CD4-positive, alpha-beta T cell treated with Interleukin-21 for 1 hour (primary cell): ENCODE data around the gene ITFG1.

ENCODE experiments used
- DNase-seq: peaks from one replicate; pipeline ENCODE4 v3.0.0-alpha.2; 2020

ITFG1 gene

GRCh38 chr16:47317465-47318240 lies 143.2 kb downstream of the ITFG1 start:
- no peak for DNase-seq

- no peak for DNase-seq
Observed at GRCh38 chr16:47316442-47317015, 144.3 kb downstream of the ITFG1 start.

DNA sequence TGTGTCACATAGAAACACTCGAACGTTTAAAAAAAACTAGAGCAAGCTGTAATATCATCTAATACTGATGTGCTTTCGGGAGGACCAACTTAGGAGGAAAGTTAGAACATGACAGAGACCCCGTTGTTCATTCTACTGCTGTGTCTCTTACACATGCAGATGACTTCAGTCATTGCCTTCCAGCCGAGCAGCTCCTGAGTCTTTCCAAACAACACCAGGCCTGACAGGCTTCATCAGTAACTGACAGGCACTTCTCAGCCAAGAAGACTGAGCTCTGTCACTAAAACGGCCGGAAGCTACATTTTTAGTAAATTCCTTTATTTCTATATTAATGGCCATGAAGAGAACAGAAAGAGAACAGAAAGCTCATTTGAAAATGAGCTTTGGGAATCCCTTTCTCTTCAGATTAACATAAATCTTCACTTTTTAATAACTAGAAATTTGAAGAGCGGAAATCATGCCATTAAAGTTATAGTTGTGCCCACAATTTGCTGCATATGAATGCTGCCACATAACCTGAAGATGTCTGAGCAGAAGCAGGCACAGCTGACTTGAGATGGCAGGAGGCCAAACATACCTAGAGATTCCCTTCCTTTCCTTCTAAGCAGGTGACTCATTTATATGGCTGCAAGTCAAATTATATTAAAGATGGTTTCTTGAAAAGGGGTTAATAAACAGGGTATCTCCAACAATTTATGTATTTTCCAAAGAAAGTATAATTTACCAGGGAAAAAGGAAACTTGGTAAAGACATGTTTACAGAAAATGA lies 148.9 kb downstream of the ITFG1 start:
- no peak for DNase-seq

GRCh38 chr16:47310792-47311211 lies 150.1 kb downstream of the ITFG1 start:
- DNase-seq = no peak

DNA sequence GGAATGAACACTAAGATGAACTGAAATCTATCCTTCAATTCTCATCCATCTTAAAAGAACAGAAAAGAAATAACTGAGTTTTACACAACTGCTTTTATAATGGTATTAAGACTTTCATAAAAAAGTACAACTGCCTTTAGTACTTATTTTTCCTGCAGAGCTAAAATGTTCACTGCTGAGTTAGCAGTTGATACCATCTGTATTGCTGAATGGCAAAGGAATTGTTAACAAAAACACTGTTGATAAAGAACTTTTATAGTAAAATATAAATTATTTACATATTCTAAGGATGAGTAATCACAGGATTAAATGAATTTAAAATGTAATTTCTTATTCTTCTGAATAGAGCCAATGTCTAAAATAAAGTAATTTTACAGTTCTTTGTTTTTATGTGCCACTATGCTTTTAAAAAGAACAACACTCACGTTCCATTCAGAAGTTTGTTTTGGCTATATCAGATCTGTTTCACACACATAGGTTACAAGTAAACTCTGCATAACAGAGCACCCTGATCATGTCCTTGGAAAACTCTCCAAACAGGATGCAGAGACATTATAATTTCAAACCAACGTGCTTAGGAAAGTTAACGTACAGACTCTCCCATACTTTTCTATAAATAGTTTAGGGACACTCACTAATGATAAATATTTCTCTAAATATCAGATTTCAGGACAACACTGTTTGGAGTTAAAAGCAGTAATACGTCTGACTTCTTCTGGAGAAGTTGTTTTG lies 151.1 kb downstream of the ITFG1 start:
- no peak for DNase-seq

GRCh38 chr16:47308601-47309000 lies 152.3 kb downstream of the ITFG1 start:
- no peak for DNase-seq

DNA sequence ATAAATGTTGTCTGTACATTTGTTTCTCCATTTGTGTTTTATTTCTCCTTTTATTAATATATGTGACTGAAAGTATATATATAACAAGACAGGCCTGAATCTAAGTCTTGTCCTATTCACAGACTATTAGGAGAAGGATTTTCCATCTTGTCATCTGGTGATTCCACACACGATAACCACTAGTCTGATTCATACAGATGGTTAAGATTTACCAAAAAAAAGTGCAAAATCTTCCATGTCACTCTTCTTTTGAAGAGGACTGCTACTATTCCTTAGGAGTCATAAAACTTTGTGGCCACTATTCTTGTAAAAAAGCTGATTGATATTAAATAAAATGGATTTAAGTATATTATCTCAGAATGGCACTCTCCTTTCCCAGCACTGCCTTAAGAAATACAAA lies 156.3 kb downstream of the ITFG1 start:
- no peak for DNase-seq

DNA sequence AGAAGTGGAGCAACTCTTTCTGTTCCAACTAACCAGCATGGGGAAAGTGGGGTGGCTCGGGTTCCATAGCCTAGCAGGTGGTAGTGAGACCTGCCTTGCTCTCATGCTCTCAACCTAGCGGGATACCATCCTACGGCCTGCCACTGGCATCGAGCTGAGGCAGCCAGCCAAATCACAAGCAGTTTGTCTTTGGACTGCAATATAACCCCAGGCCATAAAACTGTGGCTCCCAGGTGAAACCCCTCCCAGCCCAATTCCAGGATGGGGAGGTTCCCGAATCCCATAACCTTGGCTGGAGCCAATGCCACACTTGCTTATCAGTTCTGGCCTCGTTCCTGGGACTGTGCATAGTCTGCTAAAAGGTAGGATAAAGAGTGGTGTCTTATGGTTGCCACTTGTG lies 161.3 kb downstream of the ITFG1 start:
- DNase-seq = no peak

GRCh38 chr16:47284999-47285398 lies 175.9 kb downstream of the ITFG1 start:
- no peak for DNase-seq

DNA sequence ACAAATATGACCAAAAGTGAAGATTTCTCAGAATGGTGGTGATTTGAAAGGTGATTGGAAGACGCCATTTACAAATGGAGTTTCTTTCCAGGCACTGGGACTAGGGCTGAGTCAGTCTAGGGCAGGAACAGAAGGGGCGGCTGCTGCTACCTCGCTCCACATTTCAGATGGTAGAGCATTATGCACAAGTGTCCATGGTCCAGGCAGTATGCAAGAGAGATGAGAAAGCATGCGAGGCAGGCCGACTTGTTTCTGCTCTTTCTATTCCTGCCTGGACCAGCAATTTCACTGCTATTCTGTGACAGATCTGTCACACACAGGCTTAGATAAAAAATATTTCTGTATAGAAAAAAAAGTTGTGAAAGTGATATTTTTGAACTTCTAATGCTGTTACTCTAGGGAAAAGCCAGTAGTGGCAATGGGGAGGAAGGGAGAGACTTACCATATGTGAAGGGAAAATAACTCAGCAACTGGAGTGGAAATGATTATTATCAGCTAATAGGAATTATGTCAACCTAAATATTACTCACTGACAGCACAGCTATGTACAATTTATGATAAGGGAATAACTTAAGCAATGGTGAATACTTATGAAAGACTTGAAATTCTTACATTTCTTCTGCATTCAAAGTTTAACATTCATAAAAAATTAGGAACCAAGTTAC lies 182.4 kb downstream of the ITFG1 start:
- no peak for DNase-seq

DNA sequence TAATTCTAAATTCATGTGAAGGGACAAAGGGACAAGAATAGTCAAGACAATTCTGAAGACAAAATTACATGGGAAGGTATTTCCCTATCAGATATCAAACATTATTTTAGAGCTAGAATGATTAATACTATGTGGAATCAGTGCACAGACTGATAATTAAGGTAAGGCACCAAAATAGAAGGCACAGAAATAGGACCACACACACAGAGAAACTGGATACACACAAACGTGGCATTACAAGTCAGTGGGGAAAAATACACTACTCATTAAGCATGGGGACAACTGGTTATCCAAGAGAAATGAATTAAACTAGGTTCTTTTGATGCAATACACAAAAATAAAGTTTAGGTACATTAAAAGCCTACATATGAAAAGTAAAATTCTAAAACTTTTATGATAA lies 184.3 kb downstream of the ITFG1 start:
- DNase-seq = no peak

DNA sequence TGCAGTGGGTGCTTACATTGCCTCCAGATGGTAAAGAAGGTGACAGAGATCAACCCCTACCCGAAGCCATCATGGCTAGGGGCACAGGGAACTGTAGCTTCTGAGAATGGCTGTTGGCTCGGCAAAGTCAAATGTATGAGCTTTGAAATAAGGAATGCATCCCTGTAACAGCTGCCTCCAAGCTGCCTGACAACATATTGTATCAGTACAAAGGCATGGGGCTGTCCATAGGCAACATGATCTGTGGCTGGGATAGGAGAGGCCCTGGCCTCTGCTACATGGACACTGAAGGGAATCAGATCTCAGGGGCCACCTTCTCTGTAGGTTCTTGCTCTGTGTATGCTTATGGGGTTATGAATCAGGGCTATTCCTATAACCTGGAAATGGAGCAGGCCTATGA lies 197.9 kb downstream of the ITFG1 start:
- DNase-seq = no peak

- no peak for DNase-seq
Observed at GRCh38 chr16:47260503-47260902, 200.4 kb downstream of the ITFG1 start.

DNA sequence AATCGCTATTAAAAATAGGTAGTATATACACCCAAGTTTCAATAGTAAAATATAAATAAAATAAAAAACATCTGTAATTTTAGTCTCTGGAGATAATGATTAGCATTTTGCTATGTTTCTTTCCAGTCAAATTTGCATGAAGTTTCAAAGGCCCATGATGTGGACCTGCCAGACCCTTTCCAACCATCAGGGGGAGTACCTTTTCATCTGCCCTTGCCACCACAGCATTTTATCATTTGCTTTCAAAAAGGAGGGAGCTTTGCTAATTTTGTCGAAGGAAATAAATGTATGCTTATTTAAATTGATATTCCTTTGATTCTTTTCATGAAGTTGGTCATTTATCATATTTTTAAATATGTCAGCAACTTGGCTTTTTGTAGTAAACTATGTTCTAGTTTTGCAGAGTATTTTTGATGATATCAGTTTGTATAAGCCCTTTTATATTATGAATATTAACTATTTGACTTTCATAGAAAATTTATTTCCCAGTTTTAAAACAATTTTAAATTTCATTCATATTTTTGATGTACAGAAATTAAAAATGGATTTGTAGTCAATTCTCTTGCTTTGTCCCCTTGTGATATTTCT lies 201.9 kb downstream of the ITFG1 start:
- peak; percentile 17 for DNase-seq

- no peak for DNase-seq
Observed at GRCh38 chr16:47254756-47255155, 206.1 kb downstream of the ITFG1 start.

DNA sequence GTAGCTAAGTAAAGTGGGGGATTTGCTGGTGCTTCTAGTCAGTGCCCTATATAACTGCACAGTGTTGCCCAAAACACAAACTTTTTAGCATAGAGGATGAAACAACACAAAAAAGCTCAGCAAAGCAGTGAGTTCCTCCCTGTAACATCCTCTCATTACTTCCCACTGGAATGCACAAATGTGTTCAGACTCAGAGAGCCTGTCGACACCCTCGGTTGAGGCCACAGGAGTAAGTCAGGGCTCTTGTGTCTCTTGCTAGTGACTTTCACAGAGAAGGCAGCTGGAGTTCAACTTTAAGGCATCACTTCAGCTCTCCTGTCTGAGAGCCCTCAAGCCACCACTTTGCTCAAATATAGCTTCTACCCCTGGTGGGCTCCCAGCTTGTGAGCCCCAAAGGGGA lies 209.9 kb downstream of the ITFG1 start:
- DNase-seq = no peak

GRCh38 chr16:47247690-47248089 lies 213.2 kb downstream of the ITFG1 start:
- DNase-seq = no peak

DNA sequence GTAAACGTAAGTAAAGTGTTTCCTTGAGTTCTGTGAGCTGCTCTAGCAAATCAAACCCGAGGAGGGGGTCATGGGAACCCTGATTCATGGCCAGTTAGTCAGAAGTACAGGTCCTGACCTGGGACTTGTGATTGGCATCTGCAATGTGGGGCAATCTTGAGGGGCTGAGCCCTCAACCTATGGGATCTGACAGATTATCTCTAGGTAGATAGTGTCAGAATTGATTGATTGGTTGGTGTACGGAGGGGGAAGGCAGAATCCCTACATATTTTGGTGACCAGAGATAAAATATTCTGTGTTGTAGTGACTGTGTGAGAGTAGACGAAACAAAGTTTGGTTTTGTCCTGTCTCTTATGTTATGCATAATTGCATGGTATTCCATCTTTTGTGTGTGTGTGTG lies 216.7 kb downstream of the ITFG1 start:
- DNase-seq = no peak

DNA sequence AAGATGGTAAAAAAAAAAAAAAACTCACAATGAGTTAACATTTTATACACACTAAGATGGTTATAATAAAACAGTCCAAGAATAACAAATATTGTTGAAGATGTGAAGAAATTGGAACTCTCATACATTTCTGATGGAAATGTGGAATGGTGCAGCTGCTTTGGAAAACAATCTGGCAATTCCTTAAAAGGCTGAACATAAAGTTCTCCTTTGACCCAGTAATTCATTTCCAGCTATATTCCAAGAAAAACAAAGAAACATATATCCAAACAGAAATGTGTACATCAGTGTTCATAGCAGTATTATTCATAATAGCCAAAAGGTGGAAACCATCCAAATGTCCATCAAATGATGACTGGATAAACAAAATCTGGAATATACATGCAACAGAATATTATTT lies 219.8 kb downstream of the ITFG1 start:
- DNase-seq = no peak

DNA sequence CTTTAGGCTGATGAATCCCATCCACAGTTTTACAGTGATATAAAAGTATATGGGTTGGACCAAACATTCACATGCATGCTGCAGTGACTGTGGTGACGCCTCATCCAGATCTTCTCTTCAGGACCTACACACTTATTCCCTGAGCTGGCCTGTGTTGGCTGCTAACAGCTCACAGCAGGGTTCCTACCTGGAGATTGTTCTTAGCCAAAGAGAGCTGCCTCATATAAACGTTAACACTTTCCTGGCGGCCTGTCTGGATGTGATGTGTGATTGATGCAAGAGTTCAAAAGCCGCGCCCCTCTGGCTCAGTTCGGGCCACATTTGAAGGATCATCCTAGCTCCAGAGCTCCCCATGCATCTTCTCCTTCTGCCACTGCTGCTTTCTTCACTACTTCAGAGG lies 224.1 kb downstream of the ITFG1 start:
- no peak for DNase-seq

- DNase-seq = no peak
Observed at GRCh38 chr16:47230296-47230695, 230.6 kb downstream of the ITFG1 start.
